Tongue (tissue), 2 donors: Measurements from ENCODE around the gene SLC6A17. TPM values are rescaled to one million over a fixed set of nuclear protein-coding genes. Genes with fewer than 3 reads are reported as not detected.

Experiments used
- DNase-seq: peaks from one replicate; pipeline ENCODE4 v3.0.0-alpha.2; 2015
- total RNA-seq: library from RNA; depleted of rRNA; stranded (reverse); fragments of >200 nt; gene quantifications from one replicate; pipeline ENCODE4 v1.2.3, GENCODE V29; 2014

SLC6A17 gene
- total RNA-seq, 1 donor from 2014 or later = under 0.01 TPM

DNA sequence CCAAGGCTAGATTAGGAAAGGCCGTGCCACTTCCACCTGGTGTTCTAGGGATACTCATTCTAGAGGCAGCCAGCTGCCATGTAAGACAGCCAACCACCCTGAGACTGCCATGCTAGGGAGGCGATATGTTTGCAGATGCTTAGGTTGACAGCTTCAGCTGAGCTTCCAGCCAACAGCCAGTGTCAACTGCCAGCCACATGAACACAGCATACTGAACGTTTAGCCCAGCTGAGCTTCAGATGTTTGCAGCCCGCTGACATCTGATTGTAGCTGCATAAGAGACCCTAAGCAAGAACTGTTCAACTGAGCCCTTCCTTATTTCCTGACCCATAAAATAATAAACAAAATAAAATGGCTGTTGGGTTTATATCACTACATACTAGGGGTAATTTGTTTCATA is 54.9 kb downstream of the SLC6A17 start:
- peak; percentile 11 for DNase-seq

DNA sequence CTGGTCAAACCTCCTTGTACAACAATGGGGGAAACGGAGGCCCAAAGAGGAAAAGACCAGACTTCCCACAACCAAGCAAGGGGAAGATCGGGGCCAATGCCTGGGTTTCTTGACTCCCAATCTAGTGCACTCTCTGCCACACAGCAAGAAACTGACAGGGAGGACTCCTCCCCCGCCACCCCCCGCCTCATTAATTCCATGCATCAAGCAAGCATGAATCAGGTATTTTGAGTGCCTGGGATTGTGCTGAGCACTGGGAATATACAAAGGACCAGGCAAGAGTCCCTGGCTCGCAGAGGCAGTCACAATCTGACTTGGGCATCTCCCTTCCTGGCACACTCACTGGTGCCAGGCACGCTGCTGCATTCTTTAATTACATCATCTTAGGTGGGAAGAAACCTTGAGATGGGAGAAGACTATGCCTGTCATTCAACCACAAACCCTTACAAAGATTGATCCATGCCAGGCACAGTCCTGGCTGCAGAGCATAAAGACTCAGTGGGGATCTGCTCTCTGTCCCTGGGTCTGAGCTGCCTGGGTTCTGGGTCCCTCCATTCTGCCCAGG is 55.4 kb downstream of the SLC6A17 start:
- DNase-seq = no peak

- DNase-seq = no peak
These were observed 56.1 kb downstream of the SLC6A17 start for GRCh38 chr1:110206261-110206920.

GRCh38 chr1:110207831-110208230 is 57.5 kb downstream of the SLC6A17 start:
- peak; percentile 85 for DNase-seq

DNA sequence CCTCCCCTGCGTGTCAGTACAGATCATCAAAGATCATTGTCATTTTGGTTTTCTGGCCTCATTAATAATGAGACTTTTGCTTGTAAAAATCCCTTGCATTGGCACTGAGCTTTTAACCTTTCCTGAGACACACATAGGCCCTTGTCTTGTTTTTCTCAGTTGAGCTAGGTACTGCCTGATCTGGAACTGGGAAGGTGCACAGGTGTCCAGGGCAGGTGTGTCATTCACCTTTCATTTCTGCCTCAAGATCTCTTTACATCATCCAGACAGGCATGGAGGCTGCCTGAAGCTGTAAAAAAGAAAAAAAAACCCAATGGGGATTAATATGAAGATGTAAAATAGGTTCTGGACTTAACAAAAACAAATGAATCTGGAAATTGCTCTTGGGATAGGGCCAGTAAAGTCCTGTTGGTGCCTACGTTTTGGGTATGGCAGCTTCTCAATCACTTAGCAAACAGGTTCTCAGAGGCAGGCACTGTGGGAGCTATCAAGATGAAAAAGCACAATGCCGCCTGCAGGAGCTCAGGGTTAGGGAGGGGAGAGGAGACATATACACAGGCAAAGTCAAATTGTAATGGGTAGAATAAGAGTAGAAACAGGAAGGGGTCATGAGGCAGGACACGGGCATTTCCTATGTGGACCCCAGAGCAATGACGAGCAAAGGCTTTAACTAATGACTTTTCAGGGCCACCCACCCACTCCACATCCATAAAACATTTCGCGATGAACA is 58.8 kb downstream of the SLC6A17 start:
- DNase-seq = peak; percentile 5

GRCh38 chr1:110209715-110210603 is 59.7 kb downstream of the SLC6A17 start, which contains the start of gene KCNC4:
Gene KCNC4, plus strand, starts transcription at chr1:110210314. Its CDS starts 1,186 bp downstream, at chr1:110211500.
- peak; percentile 79 for DNase-seq

DNA sequence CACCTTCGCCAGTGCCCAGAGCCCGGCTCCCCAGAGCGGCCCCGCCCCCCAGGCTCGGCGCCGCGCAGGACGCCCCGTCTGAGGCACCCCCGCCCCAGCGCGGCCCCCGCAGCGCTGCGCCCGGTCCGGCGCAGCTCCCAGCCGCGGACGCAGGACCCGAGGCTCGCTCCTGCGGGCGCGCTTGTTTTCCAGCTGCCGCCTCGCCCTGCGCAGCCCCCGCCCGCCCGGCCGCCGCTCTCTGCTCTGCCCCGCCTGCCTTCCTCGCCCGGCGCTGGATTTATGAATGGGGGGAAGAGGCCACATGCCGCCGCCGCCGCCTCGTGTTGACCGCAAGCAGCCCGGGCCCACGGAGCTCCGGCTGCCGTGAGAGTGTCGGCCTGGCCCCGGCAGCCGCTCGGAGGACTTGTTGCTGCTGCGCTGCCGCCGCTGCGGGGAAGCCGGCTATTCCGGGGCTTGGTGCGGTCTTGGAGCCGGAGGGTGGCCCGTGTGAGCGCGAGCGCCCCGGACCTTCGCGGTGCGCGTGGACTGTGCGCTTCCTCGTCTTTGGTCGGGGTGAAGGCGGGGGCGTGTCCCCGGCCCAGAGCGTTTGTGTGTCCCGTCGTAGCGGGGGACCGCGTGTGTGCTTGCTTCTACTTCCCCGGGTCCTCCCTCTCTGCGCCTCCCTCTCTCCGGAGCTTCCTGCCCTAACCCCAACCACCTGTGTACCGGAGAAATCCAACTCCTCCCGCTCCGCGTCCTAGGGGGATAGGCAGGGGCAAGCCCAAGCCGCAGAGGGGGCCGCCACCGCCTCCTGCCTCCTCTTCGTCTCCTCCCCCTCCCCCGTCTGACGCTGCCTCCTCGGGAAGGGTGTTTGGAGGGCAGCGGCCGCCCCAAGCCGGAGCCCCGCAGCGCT is 60.6 kb downstream of the SLC6A17 start:
- peak; percentile 57 for DNase-seq

- DNase-seq = no peak
These were observed 61.3 kb downstream of the SLC6A17 start for GRCh38 chr1:110211496-110212168.

- peak; percentile 20 for DNase-seq
These were observed 62.2 kb downstream of the SLC6A17 start for GRCh38 chr1:110212169-110213142.

DNA sequence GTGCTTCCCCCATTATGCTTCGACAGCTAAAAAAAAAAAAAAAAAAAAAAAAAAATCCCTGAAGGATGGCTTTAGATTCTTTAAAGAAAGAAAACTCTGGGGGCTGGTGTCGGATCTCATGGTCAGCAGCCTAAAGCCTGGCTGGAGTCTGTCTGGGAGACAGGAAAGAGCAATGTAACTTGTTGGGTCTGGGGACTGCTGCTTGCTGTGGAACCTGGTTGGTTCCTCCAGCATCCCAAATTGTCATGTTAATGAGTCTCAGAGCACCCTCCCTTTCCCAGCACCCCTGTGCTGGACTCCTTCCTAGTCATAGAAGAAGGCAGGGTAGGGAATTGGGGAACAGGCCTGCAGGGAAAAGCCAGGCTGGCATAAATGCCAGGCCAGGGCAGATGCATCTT is 62.8 kb downstream of the SLC6A17 start:
- no peak for DNase-seq

DNA sequence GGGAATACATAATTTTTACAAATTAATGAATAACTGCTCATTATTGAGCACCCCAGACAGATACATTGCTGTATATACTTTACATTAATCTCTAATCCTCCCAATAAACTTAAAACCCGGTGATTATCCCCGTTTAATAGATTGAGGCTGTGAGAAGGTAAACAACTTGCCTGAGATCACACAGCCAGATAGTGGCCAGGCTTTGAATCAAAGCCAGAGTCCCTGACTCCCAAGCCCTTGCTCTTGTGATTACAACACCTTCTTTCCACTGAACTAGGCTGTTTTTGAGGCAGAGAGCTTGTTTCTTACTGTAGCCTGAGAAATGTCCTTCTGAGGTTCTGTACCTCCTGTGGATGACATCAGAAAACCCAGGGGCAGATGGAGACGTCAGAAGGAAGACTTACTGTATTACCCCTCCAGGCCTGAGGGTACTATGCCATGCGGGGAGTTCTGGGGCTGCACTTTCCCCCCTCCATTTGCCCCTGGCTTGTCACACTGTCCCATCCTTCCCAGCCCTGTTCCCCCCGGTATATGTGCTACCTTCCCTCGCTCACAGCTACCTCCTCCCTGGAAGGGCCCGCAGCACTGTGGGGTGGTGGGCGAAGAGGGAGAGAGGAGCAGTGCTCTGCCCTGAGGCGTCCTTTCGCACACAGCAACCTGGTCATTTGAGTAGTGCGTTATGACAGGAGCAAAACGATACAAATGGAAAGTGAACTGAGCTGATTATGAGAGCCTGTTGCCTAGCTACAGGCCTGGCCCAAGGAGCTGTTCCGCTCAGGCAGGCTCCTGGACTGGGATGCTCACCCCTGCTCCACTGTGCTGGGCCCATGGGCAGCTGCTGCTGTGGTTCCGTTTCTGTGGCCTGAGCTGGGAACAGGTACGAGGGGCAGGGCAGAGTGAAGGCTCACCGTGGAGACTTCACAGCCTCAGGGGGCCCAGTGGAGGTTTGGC is 64.4 kb downstream of the SLC6A17 start:
- no peak for DNase-seq

- no peak for DNase-seq
These were observed 65.6 kb downstream of the SLC6A17 start for GRCh38 chr1:110215621-110216515.

- no peak for DNase-seq
These were observed 66.7 kb downstream of the SLC6A17 start for GRCh38 chr1:110216844-110217444.

DNA sequence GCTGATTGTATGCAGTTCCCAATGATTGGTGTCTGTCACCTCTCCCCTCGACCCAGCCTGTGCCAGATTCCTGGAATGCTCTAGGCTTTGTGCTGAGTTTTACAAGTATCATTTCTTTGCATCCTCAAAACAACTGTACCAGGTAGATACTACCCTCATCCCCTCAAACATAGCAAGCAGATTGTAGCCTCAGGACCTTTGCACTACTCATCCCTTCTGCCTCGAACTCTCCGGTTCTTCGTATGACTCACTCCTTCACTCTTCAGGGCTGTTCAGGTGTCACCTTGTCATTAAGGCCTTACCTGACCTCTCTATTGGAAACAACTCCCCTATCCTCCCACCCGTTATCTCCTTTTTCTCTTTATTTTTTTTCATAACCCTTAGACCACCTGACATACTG is 67.8 kb downstream of the SLC6A17 start:
- no peak for DNase-seq

DNA sequence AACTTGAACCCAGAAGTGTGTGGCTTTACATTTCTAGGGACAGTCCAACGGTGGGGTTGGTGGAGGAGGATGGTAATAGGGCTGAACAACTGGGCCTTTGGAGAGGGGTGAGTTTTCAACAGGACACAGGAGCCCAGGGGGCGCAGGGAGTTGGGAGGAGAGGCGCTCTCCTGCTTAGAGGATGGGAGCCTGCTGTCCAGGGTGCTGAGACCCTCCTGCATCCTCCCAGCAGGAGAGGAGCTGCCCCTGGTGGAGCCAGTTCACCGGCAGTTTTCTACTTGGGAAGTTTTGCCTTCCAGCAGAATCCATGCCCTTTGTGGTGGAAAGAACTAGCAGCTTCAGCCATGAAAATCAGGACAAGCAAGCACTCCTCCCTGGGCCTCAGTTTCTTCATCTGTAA is 68.4 kb downstream of the SLC6A17 start:
- DNase-seq = peak; percentile 41

DNA sequence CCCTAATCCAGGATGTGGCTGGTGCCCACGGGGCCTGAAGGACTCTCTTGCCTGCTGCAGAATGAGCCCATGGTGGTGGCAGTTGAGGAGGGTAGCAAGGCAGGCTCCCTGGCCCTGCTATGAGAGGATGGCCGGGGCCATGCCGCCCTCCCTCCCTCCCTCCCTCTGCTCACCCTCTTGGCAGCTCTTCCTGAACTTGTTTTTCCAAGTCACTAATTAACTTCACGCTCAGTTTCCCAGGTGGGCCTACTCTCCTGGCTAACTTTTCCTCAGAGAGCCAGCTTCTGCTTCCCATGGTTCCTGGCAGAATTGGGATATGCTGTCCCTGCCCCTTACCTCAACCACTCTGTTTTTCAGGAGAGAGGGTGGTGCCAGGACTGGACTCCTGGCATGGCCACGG is 70.0 kb downstream of the SLC6A17 start:
- no peak for DNase-seq

DNA sequence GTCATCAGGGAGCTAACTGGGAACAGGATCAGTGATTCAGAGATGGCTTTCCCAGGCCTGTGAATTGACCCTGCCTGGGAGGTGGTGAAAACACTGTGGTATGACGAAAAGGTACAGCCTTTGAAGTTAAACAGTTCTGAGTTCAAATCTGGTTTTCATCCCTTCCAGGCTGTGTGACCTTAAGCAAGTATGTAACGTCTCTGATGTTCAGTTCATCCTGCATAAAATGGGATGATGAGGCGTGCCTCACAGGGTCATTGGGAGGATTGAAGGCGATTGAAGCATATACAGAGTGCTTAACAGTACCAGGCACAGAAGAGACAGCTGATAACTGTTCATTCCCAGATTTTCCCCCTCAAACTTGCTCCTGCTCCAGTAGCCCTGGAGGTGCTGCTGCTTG is 70.8 kb downstream of the SLC6A17 start:
- DNase-seq = no peak
